GM23248 (cell line): ENCODE measurements around the gene CLEC16A. TPM values are rescaled to one million over a fixed set of nuclear protein-coding genes. Genes with fewer than 3 reads are reported as not detected.
A peak's percentile ranks its signal among the peaks of the same experiment; 100 is the strongest.

ENCODE experiments used
- DNase-seq: peaks from one replicate; pipeline ENCODE4 v3.0.0-alpha.2; 2015
- H2AFZ ChIP-seq: fragments of 200-600 bp; sonication (generic); 2 replicates; pipeline ENCODE4 v1.6.1; 2016; ENCODE audit warnings: antibody characterized with exemption
- H3F3A ChIP-seq: fragments of 200-600 bp; sonication (generic); 2 replicates; pipeline ENCODE4 v1.6.1; 2016; ENCODE audit warnings: mild to moderate bottlenecking, antibody characterized with exemption, mixed run types; ENCODE audit not compliant: insufficient read depth
- H3K27ac ChIP-seq: fragments of 200-600 bp; sonication (generic); 2 replicates; pipeline ENCODE4 v1.5.1; 2016; ENCODE audit warnings: mild to moderate bottlenecking
- H3K27me3 ChIP-seq: fragments of 200-600 bp; sonication (generic); replicated peaks from 2 replicates; pipeline ENCODE4 v1.6.1; 2016; ENCODE audit warnings: mild to moderate bottlenecking; ENCODE audit not compliant: insufficient read depth
- H3K36me3 ChIP-seq: fragments of 200-600 bp; sonication (generic); 2 replicates; pipeline ENCODE4 v1.6.1; 2016; ENCODE audit warnings: low read depth, mild to moderate bottlenecking
- H3K4me1 ChIP-seq: fragments of 200-600 bp; sonication (generic); 2 replicates; pipeline ENCODE4 v1.6.1; 2016; ENCODE audit warnings: mild to moderate bottlenecking; ENCODE audit not compliant: insufficient read depth
- H3K4me2 ChIP-seq: fragments of 200-600 bp; sonication (generic); one replicate; pipeline ENCODE4 v1.6.1; 2016; ENCODE audit warnings: mild to moderate bottlenecking; ENCODE audit not compliant: unreplicated experiment
- H3K4me3 ChIP-seq: fragments of 200-600 bp; sonication (generic); 2 replicates; pipeline ENCODE4 v1.5.1; 2016; ENCODE audit warnings: mild to moderate bottlenecking
- H3K79me2 ChIP-seq: fragments of 200-600 bp; sonication (generic); 2 replicates; pipeline ENCODE4 v1.6.1; 2016; ENCODE audit warnings: mild to moderate bottlenecking; ENCODE audit not compliant: insufficient read depth
- H3K9ac ChIP-seq: fragments of 200-600 bp; sonication (generic); 2 replicates; pipeline ENCODE4 v1.6.1; 2016; ENCODE audit warnings: mild to moderate bottlenecking
- H3K9me2 ChIP-seq: fragments of 200-600 bp; sonication (generic); 2 replicates; pipeline ENCODE4 v1.6.1; 2016; ENCODE audit warnings: mixed run types, mild to moderate bottlenecking, moderate library complexity; ENCODE audit not compliant: insufficient read depth
- H3K9me3 ChIP-seq: fragments of 200-600 bp; sonication (generic); one replicate; pipeline ENCODE4 v1.6.1; 2017; ENCODE audit warnings: low read depth
- H4K20me1 ChIP-seq: fragments of 200-600 bp; sonication (generic); 2 replicates; pipeline ENCODE4 v1.6.0; 2016; ENCODE audit not compliant: insufficient read depth
- EZH2 ChIP-seq: fragments of 200-600 bp; sonication (generic); IDR thresholded peaks from 2 replicates; pipeline ENCODE4 v1.6.1; 2018; ENCODE audit warnings: antibody characterized with exemption, mild to moderate bottlenecking; ENCODE audit not compliant: insufficient read depth, poor library complexity, severe bottlenecking
- EZH2phosphoT487 ChIP-seq: fragments of 200-600 bp; sonication (generic); IDR thresholded peaks from 2 replicates; pipeline ENCODE4 v1.6.1; 2018; ENCODE audit warnings: antibody characterized with exemption, moderate library complexity, mild to moderate bottlenecking, low read depth; ENCODE audit not compliant: insufficient read depth
- WGBS, 2 experiments: methylation state at CpG; one replicate each; pipeline ENCODE4 v1.1.6; 2015 to 2017; ENCODE audit warnings: low lambda C conversion rate in 2 of 2, low coverage in 1 of 2; ENCODE audit errors: missing lambda C conversion rate in 2 of 2; 5-methylcytosine and 5-hydroxymethylcytosine counted together
- in situ Hi-C: fragments of 300-500 bp; cut with MboI; formaldehyde crosslinking; loops from 2 replicates; pipeline ENCODE4 v1.15.0; 2020
- polyA plus RNA-seq: library from polyadenylated mRNA; unstranded; fragments of >200 nt; fragmentation: Nextera tagmentation; extraction: Ambion mirVana; gene quantifications from 2 replicates; pipeline ENCODE4 v1.2.1, GENCODE V29; 2016
- total RNA-seq: library from RNA; depleted of rRNA; stranded (reverse); fragments of >200 nt; shearing (Covaris generic); gene quantifications from 2 replicates; pipeline ENCODE4 v1.2.3, GENCODE V29; 2014

The CLEC16A gene
- total and polyA plus RNA-seq, 2 experiments from 2014 or later = 13.2 to 21.4 TPM

- no peaks in the 10 kb centered on the region for H3K79me2 ChIP-seq
- in situ Hi-C loops = loop anchor here (10.0 to 25.0 kb wide), 3 partner anchors 154 to 657 kb away; no protein-coding TSS in a partner anchor
- no peaks in the 10 kb centered on the region for H3K36me3 ChIP-seq
- no peak overlapping the region for H3K4me3 ChIP-seq
- WGBS, 2 experiments = 45 to 49% methylated on average over 7 of the region's 7 CpGs
- H3K9me3 ChIP-seq = no peaks in the 10 kb centered on the region
- no peak overlapping the region for H3K4me2 ChIP-seq
- DNase-seq = no peak
- no peaks in the 10 kb centered on the region for H4K20me1 ChIP-seq
- H2AFZ ChIP-seq = peak overlapping the region; percentile 64; the same call in 1 of the 2 replicates
- no peaks in the 10 kb centered on the region for H3K27me3 ChIP-seq
- peaks cover 11% of the 10 kb centered on the region for H3K4me1 ChIP-seq
- H3K9me2 ChIP-seq = no peaks in the 10 kb centered on the region
- no peak overlapping the region for H3K27ac ChIP-seq
- H3F3A ChIP-seq = 0 out of 2 replicates have a peak, but pooled peaks cover 4% of the 10 kb centered on the region
- no peak for TF ChIP-seq EZH2
- no peak for TF ChIP-seq EZH2phosphoT487
- no peak overlapping the region for H3K9ac ChIP-seq
Measured at GRCh38 chr16:10919003-10919351, 25.4 kb upstream of the CLEC16A start.

GRCh38 chr16:10920726-10921427 lies 23.5 kb upstream of the CLEC16A start:
- Histone ChIP-seq H3K79me2 (no peaks in the 10 kb centered on the region), H3K4me3 (no peak overlapping the region), H3K4me1 (peaks cover 11% of the 10 kb centered on the region), H3F3A (0 out of 2 replicates have a peak, but pooled peaks cover 4% of the 10 kb centered on the region), H4K20me1 (no peaks in the 10 kb centered on the region), H3K9ac (no peak overlapping the region), H3K9me2 (no peaks in the 10 kb centered on the region), H3K4me2 (no peak overlapping the region), H3K36me3 (no peaks in the 10 kb centered on the region), H3K27me3 (no peaks in the 10 kb centered on the region), H3K9me3 (no peaks in the 10 kb centered on the region), H3K27ac (no peak overlapping the region), H2AFZ (no peak overlapping the region)
- TF ChIP-seq EZH2phosphoT487 (no peak), EZH2 (no peak)
- WGBS, 2 experiments = 62 to 65% methylated on average over 15 of the region's 15 CpGs
- peak; percentile 28 for DNase-seq
- in situ Hi-C loops = loop anchor here (25.0 kb wide), 1 partner anchor 659 kb away; no protein-coding TSS in a partner anchor

- H3K4me2 ChIP-seq = peak overlapping the region; percentile 25
- peak; percentile 45 for DNase-seq
- TF ChIP-seq EZH2phosphoT487 = no peak
- no peak for TF ChIP-seq EZH2
- H3K9ac ChIP-seq = peak overlapping the region; percentile 19; the same call in 1 of the 2 replicates
- H3K9me2 ChIP-seq = no peaks in the 10 kb centered on the region
- H3K79me2 ChIP-seq = no peaks in the 10 kb centered on the region
- H3F3A ChIP-seq = 0 out of 2 replicates have a peak, but pooled peaks cover 4% of the 10 kb centered on the region
- WGBS, 2 experiments = 12 to 22% methylated on average over 8 to 10 of the region's 10 CpGs
- H3K4me3 ChIP-seq = no peak overlapping the region
- in situ Hi-C loops = loop anchor here (25.0 kb wide), 1 partner anchor 659 kb away; no protein-coding TSS in a partner anchor
- H3K27me3 ChIP-seq = no peaks in the 10 kb centered on the region
- no peaks in the 10 kb centered on the region for H4K20me1 ChIP-seq
- peaks cover 11% of the 10 kb centered on the region for H3K4me1 ChIP-seq
- H2AFZ ChIP-seq = peak overlapping the region; percentile 25; the same call in 1 of the 2 replicates
- H3K27ac ChIP-seq = peak overlapping the region; percentile 17; the same call in 1 of the 2 replicates
- no peaks in the 10 kb centered on the region for H3K36me3 ChIP-seq
- no peaks in the 10 kb centered on the region for H3K9me3 ChIP-seq
Measured at GRCh38 chr16:10921536-10922327, 22.6 kb upstream of the CLEC16A start.
